DOHH2 (cell line): ENCODE results near the gene CT47C1.

Source experiments
- H3F3A ChIP-seq: fragments of 200-600 bp; sonication (generic), shearing (Covaris generic); 2 replicates; pipeline ENCODE4 v1.6.0; 2016; ENCODE audit warnings: antibody characterized with exemption, mild to moderate bottlenecking; ENCODE audit not compliant: control insufficient read depth, insufficient read depth
- H3K27ac ChIP-seq: fragments of 200-600 bp; sonication (generic); 2 replicates; pipeline ENCODE4 v1.5.1; 2014; ENCODE audit warnings: low read depth, mild to moderate bottlenecking, low read length, moderate library complexity
- H3K27me3 ChIP-seq: fragments of 200-600 bp; sonication (generic); 2 replicates; pipeline ENCODE4 v1.6.1; 2014; ENCODE audit warnings: mild to moderate bottlenecking, low read length, mixed read lengths; ENCODE audit not compliant: control insufficient read depth
- H3K36me3 ChIP-seq: fragments of 200-600 bp; sonication (generic); 2 replicates; pipeline ENCODE4 v1.6.1; 2014; ENCODE audit warnings: mild to moderate bottlenecking, low read length, moderate library complexity, mixed read lengths; ENCODE audit not compliant: control insufficient read depth
- H3K4me1 ChIP-seq: fragments of 200-600 bp; sonication (generic); 2 replicates; pipeline ENCODE4 v1.6.1; 2014; ENCODE audit warnings: mild to moderate bottlenecking, low read length, mixed read lengths; ENCODE audit not compliant: control insufficient read depth
- H3K4me2 ChIP-seq: fragments of 200-600 bp; sonication (generic); 2 replicates; pipeline ENCODE4 v1.6.0; 2014; ENCODE audit warnings: mild to moderate bottlenecking, low read length, moderate library complexity
- H3K4me3 ChIP-seq: fragments of 200-600 bp; sonication (generic); 2 replicates; pipeline ENCODE4 v1.5.1; 2014; ENCODE audit warnings: mild to moderate bottlenecking, low read length, mixed read lengths
- H3K79me2 ChIP-seq: fragments of 200-600 bp; sonication (generic); 2 replicates; pipeline ENCODE4 v1.6.1; 2014; ENCODE audit warnings: mild to moderate bottlenecking, low read length, mixed read lengths; ENCODE audit not compliant: control insufficient read depth
- H3K9me2 ChIP-seq: fragments of 200-600 bp; sonication (generic); replicated peaks from 2 replicates; pipeline ENCODE4 v1.6.1; 2014; ENCODE audit warnings: mild to moderate bottlenecking, low read length, mixed read lengths; ENCODE audit not compliant: control insufficient read depth
- H3K9me3 ChIP-seq: fragments of 200-600 bp; sonication (generic); 2 replicates; pipeline ENCODE4 v1.6.1; 2014; ENCODE audit warnings: antibody characterized with exemption, low read length, mixed read lengths; ENCODE audit not compliant: control insufficient read depth, insufficient read depth
- H4K20me1 ChIP-seq: fragments of 200-600 bp; sonication (generic); 2 replicates; pipeline ENCODE4 v1.6.0; 2014; ENCODE audit warnings: low read depth, mild to moderate bottlenecking, antibody characterized with exemption, low read length, moderate library complexity; ENCODE audit not compliant: control insufficient read depth, insufficient read depth
- CTCF ChIP-seq: fragments of 200-600 bp; sonication (generic); IDR thresholded peaks from one replicate; pipeline ENCODE4 v1.5.1; 2014; ENCODE audit warnings: antibody characterized with exemption, mild to moderate bottlenecking, low read depth, low read length; ENCODE audit not compliant: poor library complexity, severe bottlenecking
- EZH2phosphoT487 ChIP-seq: fragments of 200-600 bp; sonication (generic); IDR thresholded peaks from 2 replicates; pipeline ENCODE4 v1.6.1; 2017; ENCODE audit warnings: borderline replicate concordance, mild to moderate bottlenecking, antibody characterized with exemption, low read length, moderate library complexity, mixed read lengths

The CT47C1 gene

DNA sequence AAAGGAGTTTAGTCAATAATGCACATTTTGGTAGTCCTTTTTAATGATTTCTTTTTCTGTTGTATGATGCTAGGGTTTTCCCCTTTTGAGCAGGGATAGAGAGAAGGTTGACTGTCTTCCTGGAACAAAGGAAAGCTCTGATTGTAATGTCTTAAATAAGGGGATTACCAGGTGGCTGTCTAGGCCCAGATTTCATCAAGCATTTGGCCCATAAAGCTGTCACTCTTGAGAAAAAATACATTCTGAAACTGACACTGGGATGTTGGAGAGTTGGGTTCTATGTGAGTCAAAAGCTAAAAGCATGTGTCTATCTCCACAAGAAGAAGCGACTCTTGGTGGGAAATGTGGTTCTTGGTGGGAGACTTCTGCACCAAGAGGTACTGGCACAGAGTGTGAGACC lies 28.4 kb downstream of the CT47C1 start:
- no peaks in the 10 kb centered on the region for H3F3A ChIP-seq
- H3K4me2 ChIP-seq = no peak overlapping the region
- H4K20me1 ChIP-seq = no peaks in the 10 kb centered on the region
- H3K79me2 ChIP-seq = no peaks in the 10 kb centered on the region
- no peak overlapping the region for H3K27ac ChIP-seq
- H3K9me2 ChIP-seq = no peaks in the 10 kb centered on the region
- no peak overlapping the region for H3K4me3 ChIP-seq
- no peaks in the 10 kb centered on the region for H3K9me3 ChIP-seq
- no peaks in the 10 kb centered on the region for H3K27me3 ChIP-seq
- TF ChIP-seq CTCF = no peak
- no peak for TF ChIP-seq EZH2phosphoT487
- no peaks in the 10 kb centered on the region for H3K36me3 ChIP-seq
- no peaks in the 10 kb centered on the region for H3K4me1 ChIP-seq

GRCh38 chrX:119105826-119106225 lies 33.0 kb downstream of the CT47C1 start:
- no peaks in the 10 kb centered on the region for H3K4me1 ChIP-seq
- TF ChIP-seq EZH2phosphoT487 (no peak), CTCF (no peak)

DNA sequence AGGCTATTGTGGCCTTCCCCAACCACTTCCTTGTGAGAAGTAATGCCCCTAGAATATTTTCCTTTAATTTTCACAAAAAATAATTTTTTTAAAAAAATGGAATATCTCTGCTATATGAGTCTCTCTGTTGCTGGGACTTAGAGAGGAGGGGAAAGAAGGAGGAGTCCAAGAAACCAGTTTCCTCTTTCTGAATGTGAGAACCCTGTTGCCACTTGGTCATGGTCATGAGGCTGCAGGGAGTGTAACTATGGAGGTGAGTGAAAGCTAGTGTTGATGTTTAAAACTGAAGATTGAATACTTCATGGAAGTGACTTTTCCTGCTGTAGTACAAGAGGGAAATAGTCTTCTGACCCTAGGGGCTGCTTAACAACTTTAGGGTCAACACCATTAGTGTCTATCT lies 34.4 kb downstream of the CT47C1 start:
- Histone ChIP-seq H3K4me1 (no peaks in the 10 kb centered on the region), H4K20me1 (no peaks in the 10 kb centered on the region)
- TF ChIP-seq CTCF (no peak), EZH2phosphoT487 (no peak)

More at GRCh38 chrX:119105826-119106225, 33.0 kb downstream of the CT47C1 start:
- no peaks in the 10 kb centered on the region for H3K36me3 ChIP-seq
- no peaks in the 10 kb centered on the region for H3K27me3 ChIP-seq
- H3K27ac ChIP-seq = no peak overlapping the region
- H3K9me3 ChIP-seq = no peaks in the 10 kb centered on the region
- no peak overlapping the region for H3K4me3 ChIP-seq
- no peak overlapping the region for H3K4me2 ChIP-seq
- no peaks in the 10 kb centered on the region for H3F3A ChIP-seq
- no peaks in the 10 kb centered on the region for H3K9me2 ChIP-seq
- H3K79me2 ChIP-seq = no peaks in the 10 kb centered on the region
- no peaks in the 10 kb centered on the region for H4K20me1 ChIP-seq

More for the DNA sequence above, 34.4 kb downstream of the CT47C1 start:
- Histone ChIP-seq H3K4me3 (no peak overlapping the region), H3K27me3 (no peaks in the 10 kb centered on the region), H3F3A (no peaks in the 10 kb centered on the region), H3K36me3 (no peaks in the 10 kb centered on the region), H3K27ac (no peak overlapping the region), H3K79me2 (no peaks in the 10 kb centered on the region), H3K4me2 (no peak overlapping the region), H3K9me2 (no peaks in the 10 kb centered on the region), H3K9me3 (no peaks in the 10 kb centered on the region)
